Transverse colon (tissue), 4 donors: ENCODE measurements around the gene STX7. TPM values are rescaled to one million over a fixed set of nuclear protein-coding genes. Genes with fewer than 3 reads are reported as not detected.

Experiments used
- DNase-seq: peaks from one replicate; pipeline ENCODE4 v3.0.0-alpha.2; 2019
- H3K27ac ChIP-seq, 4 donors: fragments of 200-600 bp; sonication (generic); 2 replicates each; pipeline ENCODE4 v1.5.1; 2016 to 2018; ENCODE audit warnings: inconsistent platforms in 4 of 4
- H3K27me3 ChIP-seq: fragments of 200-600 bp; sonication (generic); 2 replicates; pipeline ENCODE4 v1.5.1; 2017; ENCODE audit warnings: inconsistent platforms
- H3K36me3 ChIP-seq, 4 donors: fragments of 200-600 bp; sonication (generic); 2 replicates each; pipeline ENCODE4 v1.5.1; 2017 to 2019; ENCODE audit warnings: inconsistent platforms in 4 of 4
- H3K4me1 ChIP-seq, 4 donors: fragments of 200-600 bp; sonication (generic); 2 replicates each; pipeline ENCODE4 v1.5.1; 2017 to 2020; ENCODE audit warnings: inconsistent platforms in 4 of 4
- H3K4me3 ChIP-seq, 4 donors: fragments of 200-600 bp; sonication (generic); 1 replicate in 1 of 4; 2 replicates in 3 of 4; pipeline versions ENCODE4 v1.5.1 to v1.6.1; 2017 to 2019; ENCODE audit warnings: inconsistent platforms in 4 of 4
- H3K9me3 ChIP-seq, 2 donors: fragments of 200-600 bp; sonication (generic); 2 replicates each; pipeline ENCODE4 v1.5.1; 2017 to 2019; ENCODE audit warnings: inconsistent platforms in 2 of 2
- EP300 ChIP-seq: sonication (generic); formaldehyde crosslinking; IDR thresholded peaks from one replicate; pipeline ENCODE4 v1.6.1; 2017; ENCODE audit warnings: antibody characterized with exemption, low read depth
- POLR2A ChIP-seq: fragments of 450-650 bp; IDR thresholded peaks from one replicate; pipeline ENCODE4 v1.6.1; 2016; ENCODE audit warnings: antibody characterized with exemption, mild to moderate bottlenecking, moderate library complexity
- POLR2AphosphoS5 ChIP-seq, 3 donors: sonication (generic); formaldehyde crosslinking; IDR thresholded peaks; one replicate each; pipeline ENCODE4 v1.6.1; 2016; ENCODE audit warnings: antibody characterized with exemption in 3 of 3
- WGBS, 2 donors: methylation state at CpG; one replicate each; pipeline ENCODE4 v1.1.5; 2018; ENCODE audit warnings: low coverage in 1 of 2; 5-methylcytosine and 5-hydroxymethylcytosine counted together
- in situ Hi-C, 4 donors: fragments of 200-750 bp; cut with MboI; loops; one replicate each; pipeline versions ENCODE4 v1.15.0 to v1.15.1; 2017; ENCODE audit warnings: low sequenced_read_pairs in 3 of 4, low pct_ligation_motif_present in 1 of 4, low pct_unique_long_range_greater_than_20kb in 1 of 4
- intact Hi-C: fragments of 100-400 bp; cut with DNase I; formaldehyde crosslinking; loops from one replicate; pipeline ENCODE4 v1.15.1; 2023; ENCODE audit warnings: low total_unique reads
- total RNA-seq, 4 donors: library from RNA; depleted of rRNA; stranded (reverse); fragments of >200 nt; gene quantifications; one replicate each; pipeline ENCODE4 v1.1.0, GENCODE V29; 2016
- TF ChIP-seq, protein P1 (sequence below), 5 experiments: fragments of 200-600 bp in 3 of 5; fragments of 450-650 bp in 2 of 5; sonication (generic) in 3 of 5; IDR thresholded peaks; 1 replicate in 2 of 5; 2 replicates in 3 of 5; pipeline ENCODE4 v1.5.1; 2016 to 2017; ENCODE audit warnings: antibody characterized with exemption in 5 of 5, inconsistent platforms in 3 of 5, mild to moderate bottlenecking in 2 of 5, moderate library complexity in 1 of 5

STX7 gene
- total RNA-seq, 4 donors from 2014 or later: 9.0 to 50.9 (median 40.8) TPM

DNA sequence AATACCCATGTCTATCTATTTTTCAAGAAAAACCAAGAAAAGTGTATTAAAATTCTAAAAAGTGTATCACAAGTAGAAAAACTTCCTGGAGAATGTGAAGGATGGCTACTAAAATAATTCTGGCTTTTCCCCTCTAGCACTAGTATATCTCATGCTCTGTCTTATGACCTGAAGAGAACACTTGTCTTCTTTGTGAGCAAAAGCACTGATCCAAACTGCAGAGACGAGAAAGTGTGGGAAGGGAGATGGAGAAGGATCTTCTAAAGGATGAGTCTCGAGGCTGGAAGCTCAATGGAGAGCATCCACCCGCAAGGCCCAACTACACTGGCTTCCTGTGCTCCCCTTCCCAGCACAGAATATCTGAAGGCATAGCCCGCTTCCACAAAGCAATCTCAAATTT is 23.5 kb downstream of the STX7 start:
- no peak for DNase-seq
- Histone ChIP-seq H3K9me3 (no peaks in the 10 kb centered on the region), H3K4me1 (peaks cover 0 to 23% (median 4%) of the 10 kb centered on the region in 4 donors), H3K36me3 (no peaks in the 10 kb centered on the region), H3K4me3 (no peak overlapping the region), H3K27ac (peak overlapping the region in 1 of 4 donors; percentile 7), H3K27me3 (no peaks in the 10 kb centered on the region)
- intact Hi-C loops (loop anchor here (10.0 kb wide), 1 partner anchor 205 kb away; no protein-coding TSS in a partner anchor), in situ Hi-C loops (loop anchor here (10.0 to 25.0 kb wide), 4 partner anchors 185 to 577 kb away; no protein-coding TSS in a partner anchor)
- WGBS, 2 donors: 85% methylated on average over 4 of the region's 4 CpGs; no CpG with 5 or more reads in 1 of the 2 donors
- no peak for TF ChIP-seq POLR2AphosphoS5 (IDR thresholded peaks at IDR 0.05)
- TF ChIP-seq EP300: no peak

- Histone ChIP-seq H3K27ac (no peak overlapping the region), H3K9me3 (no peaks in the 10 kb centered on the region), H3K36me3 (no peaks in the 10 kb centered on the region), H3K4me3 (no peak overlapping the region), H3K27me3 (no peaks in the 10 kb centered on the region), H3K4me1 (peaks cover 5 to 28% (median 6%) of the 10 kb centered on the region in 4 donors)
- no peak for TF ChIP-seq EP300
- TF ChIP-seq, protein P1, sequence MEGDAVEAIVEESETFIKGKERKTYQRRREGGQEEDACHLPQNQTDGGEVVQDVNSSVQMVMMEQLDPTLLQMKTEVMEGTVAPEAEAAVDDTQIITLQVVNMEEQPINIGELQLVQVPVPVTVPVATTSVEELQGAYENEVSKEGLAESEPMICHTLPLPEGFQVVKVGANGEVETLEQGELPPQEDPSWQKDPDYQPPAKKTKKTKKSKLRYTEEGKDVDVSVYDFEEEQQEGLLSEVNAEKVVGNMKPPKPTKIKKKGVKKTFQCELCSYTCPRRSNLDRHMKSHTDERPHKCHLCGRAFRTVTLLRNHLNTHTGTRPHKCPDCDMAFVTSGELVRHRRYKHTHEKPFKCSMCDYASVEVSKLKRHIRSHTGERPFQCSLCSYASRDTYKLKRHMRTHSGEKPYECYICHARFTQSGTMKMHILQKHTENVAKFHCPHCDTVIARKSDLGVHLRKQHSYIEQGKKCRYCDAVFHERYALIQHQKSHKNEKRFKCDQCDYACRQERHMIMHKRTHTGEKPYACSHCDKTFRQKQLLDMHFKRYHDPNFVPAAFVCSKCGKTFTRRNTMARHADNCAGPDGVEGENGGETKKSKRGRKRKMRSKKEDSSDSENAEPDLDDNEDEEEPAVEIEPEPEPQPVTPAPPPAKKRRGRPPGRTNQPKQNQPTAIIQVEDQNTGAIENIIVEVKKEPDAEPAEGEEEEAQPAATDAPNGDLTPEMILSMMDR (IDR thresholded peaks at IDR 0.05): no peak
- TF ChIP-seq POLR2AphosphoS5 (IDR thresholded peaks at IDR 0.05): no peak
- TF ChIP-seq POLR2A: no peak
- in situ Hi-C loops: loop anchor here (10.0 to 25.0 kb wide), 4 partner anchors 183 to 575 kb away; no protein-coding TSS in a partner anchor
- no peak for DNase-seq
- intact Hi-C loops: loop anchor here (10.0 kb wide), 1 partner anchor 203 kb away; no protein-coding TSS in a partner anchor
- 69 to 71% methylated on average over 4 of the region's 4 CpGs for WGBS, 2 donors
These were observed 25.2 kb downstream of the STX7 start for GRCh38 chr6:132487762-132488161.

GRCh38 chr6:132484680-132485018 is 28.3 kb downstream of the STX7 start:
- TF ChIP-seq EP300 (no peak), POLR2A (no peak), POLR2AphosphoS5 (IDR thresholded peaks at IDR 0.05) (no peak)
- TF ChIP-seq, protein P1 (IDR thresholded peaks at IDR 0.05): no peak
- Histone ChIP-seq H3K4me3 (no peak overlapping the region), H3K9me3 (no peaks in the 10 kb centered on the region), H3K36me3 (no peaks in the 10 kb centered on the region), H3K27me3 (no peaks in the 10 kb centered on the region), H3K4me1 (peaks cover 2 to 24% (median 6%) of the 10 kb centered on the region in 4 donors), H3K27ac (no peak overlapping the region)
- 85% methylated on average over 4 of the region's 4 CpGs for WGBS, 2 donors
- intact Hi-C loops: loop anchor here (10.0 kb wide), 1 partner anchor 200 kb away; no protein-coding TSS in a partner anchor
- in situ Hi-C loops: loop anchor here (10.0 to 25.0 kb wide), 4 partner anchors 180 to 572 kb away; no protein-coding TSS in a partner anchor
- DNase-seq: no peak

DNA sequence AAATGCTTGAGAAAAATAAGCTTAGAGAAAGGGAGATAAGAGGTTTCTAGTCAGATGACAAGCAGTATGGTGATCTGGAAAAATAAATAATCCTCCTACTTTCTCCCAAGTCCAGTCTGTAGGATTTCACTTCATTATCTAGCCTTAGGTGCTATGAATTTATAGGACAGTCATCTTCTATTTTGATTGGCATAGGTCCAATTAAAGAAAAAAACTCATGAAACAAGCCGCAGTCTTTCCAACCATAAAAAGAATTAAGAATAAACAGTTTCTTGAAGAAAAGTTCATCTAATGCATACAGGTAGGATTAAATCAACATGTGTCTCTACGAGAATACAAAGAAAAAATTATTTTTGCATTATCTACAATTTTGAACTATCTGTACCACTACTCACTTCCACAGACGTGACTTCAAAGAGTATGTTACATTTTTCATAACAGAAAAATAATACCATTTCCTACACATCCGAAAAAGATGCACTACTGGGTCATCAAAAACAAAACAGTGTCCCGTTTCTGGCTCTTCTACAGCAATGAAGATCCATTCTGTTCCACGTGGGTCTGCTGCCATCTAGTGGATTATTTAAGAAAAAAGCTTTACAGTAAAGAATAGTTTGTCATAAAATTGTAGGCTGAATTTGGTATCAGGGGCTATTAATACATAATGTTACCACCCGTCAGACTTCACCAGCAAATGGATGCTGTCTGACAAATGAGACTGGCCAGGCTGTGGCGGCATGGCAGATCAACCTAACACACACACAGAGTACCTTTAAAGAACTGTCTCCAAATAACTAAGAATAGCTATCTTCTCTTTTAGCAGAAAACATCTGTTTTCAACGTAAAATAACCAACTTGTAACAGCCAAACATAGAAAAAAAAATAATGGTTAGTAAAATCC is 28.9 kb downstream of the STX7 start:
- in situ Hi-C loops: loop anchor here (10.0 to 25.0 kb wide), 4 partner anchors 179 to 572 kb away; no protein-coding TSS in a partner anchor
- H3K9me3 ChIP-seq: no peaks in the 10 kb centered on the region
- H3K27ac ChIP-seq: no peak overlapping the region
- H3K36me3 ChIP-seq: no peaks in the 10 kb centered on the region
- peak; percentile 13 for DNase-seq
- H3K4me1 ChIP-seq: peaks cover 0 to 20% (median 6%) of the 10 kb centered on the region in 4 donors
- 25 to 26% methylated on average over 9 of the region's 9 CpGs for WGBS, 2 donors
- no peak overlapping the region for H3K4me3 ChIP-seq
- H3K27me3 ChIP-seq: no peaks in the 10 kb centered on the region
- TF ChIP-seq, protein P1 (IDR thresholded peaks at IDR 0.05): peak; percentile 64 to 79 (median 69)
- TF ChIP-seq EP300: no peak
- no peak for TF ChIP-seq POLR2AphosphoS5 (IDR thresholded peaks at IDR 0.05)
- TF ChIP-seq POLR2A: no peak
- intact Hi-C loops: loop anchor here (10.0 kb wide), 1 partner anchor 199 kb away; no protein-coding TSS in a partner anchor
